NCI-H2196 treated with DMSO at 0.1 percent for 48 hours (cell line): ENCODE data around the gene MEGF6.

Experiments used
- DNase-seq: peaks from one replicate; lab custom pipeline; 2025; ENCODE audit not compliant: unreplicated experiment; lab: John Stamatoyannopoulos, UW

MEGF6 gene

DNA sequence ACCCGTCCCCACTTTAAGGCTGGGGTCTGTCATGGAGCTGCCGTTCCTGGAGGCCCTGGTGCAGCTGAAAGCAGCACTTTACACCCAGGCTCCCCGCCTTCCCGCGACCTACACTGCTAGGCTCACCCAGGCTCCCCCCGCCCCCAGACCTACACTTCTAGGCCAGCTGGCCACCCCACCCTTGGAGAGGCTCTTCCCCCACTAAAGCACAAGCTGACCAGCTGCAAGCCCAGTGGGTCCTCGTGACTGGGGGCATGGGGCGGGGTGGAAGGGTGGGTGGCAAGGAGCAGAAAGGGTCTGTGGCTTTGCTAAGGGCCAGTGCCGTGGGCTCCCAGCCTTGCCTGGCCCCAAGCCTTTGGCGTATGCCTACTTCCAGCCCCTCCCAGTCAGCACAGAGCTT, 166.6 kb downstream of the MEGF6 start:
- DNase-seq, result no peak

DNA sequence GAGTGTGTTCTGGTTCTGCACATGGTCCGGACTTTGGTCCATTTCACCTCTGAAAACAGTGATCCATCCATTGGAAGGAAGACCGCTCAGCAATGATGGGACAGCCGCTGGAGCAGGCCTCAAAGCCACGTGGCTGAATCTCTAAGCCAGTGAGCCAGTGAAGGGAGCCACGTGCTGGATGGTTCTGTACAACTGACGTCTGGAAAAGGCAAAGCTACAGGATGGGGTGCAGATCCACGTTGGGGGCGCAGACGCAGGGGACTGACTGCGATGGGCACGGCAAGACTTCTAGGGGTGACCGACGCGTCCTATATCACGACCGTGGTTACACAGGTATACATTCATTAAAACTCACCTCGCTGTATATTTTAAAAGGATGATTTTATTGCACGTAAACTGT, 167.0 kb downstream of the MEGF6 start:
- no peak for DNase-seq

- DNase-seq, result no peak
Measured at GRCh38 chr1:3443807-3444206, 167.5 kb downstream of the MEGF6 start.

- DNase-seq, result no peak
Measured at GRCh38 chr1:3442901-3443300, 168.4 kb downstream of the MEGF6 start.

GRCh38 chr1:3442331-3442730, 169.0 kb downstream of the MEGF6 start:
- DNase-seq, result no peak

DNA sequence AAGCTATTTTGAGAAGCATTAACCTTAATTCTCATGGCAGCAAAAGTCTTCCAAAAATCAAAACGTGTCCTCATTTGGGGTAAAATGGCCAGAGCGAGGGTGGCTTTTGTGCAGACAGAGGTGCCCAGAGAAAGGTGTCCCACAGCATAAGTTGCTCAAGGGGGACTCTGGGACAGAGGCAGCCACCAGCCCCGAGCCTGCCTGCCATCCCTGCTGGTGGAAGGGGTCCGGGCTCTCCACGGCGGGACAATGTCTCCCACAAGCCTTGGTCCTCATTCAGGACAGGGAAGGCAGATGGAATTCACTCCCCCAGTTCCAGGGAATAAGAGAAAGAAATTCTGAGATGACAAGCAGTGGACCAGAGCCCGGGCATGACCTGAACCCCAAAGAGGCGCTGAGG, 169.4 kb downstream of the MEGF6 start:
- DNase-seq, result no peak

DNA sequence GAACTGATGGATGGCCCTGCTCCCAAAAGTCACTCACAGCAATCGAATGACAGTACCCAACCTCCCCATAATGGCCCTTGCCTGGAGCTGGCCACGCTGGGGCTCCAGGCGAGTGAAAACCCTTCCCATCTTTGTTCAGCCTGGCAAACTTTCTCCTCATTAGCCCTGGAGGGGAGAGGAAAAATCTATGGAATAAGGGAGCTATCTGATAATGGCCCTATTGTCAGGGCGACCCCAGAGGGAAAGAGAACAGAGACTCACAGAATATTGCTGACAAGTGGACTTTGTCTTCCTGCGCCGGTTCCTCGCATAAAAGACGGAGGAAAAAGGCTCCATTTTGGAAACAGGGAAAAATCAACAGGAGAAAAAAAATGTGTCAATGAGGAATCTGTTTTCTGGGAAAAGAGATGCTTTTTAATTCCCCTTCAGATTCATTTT, 169.9 kb downstream of the MEGF6 start:
- no peak for DNase-seq

- DNase-seq, result no peak
Measured at GRCh38 chr1:3440711-3441409, 170.4 kb downstream of the MEGF6 start.

GRCh38 chr1:3440300-3440681, 171.0 kb downstream of the MEGF6 start:
- DNase-seq, result no peak
